GM21526 (cell line): ENCODE measurements around the gene GRM2.
A peak's percentile ranks its signal among the peaks of the same experiment; 100 is the strongest.

Experiments
- ATAC-seq: cut with Tn5 transposase; IDR thresholded peaks from one replicate; pipeline ENCODE4 v1.9.1; 2021; ENCODE audit warnings: moderate library complexity; ENCODE audit not compliant: unreplicated experiment, low FRiP score

The GRM2 gene

DNA sequence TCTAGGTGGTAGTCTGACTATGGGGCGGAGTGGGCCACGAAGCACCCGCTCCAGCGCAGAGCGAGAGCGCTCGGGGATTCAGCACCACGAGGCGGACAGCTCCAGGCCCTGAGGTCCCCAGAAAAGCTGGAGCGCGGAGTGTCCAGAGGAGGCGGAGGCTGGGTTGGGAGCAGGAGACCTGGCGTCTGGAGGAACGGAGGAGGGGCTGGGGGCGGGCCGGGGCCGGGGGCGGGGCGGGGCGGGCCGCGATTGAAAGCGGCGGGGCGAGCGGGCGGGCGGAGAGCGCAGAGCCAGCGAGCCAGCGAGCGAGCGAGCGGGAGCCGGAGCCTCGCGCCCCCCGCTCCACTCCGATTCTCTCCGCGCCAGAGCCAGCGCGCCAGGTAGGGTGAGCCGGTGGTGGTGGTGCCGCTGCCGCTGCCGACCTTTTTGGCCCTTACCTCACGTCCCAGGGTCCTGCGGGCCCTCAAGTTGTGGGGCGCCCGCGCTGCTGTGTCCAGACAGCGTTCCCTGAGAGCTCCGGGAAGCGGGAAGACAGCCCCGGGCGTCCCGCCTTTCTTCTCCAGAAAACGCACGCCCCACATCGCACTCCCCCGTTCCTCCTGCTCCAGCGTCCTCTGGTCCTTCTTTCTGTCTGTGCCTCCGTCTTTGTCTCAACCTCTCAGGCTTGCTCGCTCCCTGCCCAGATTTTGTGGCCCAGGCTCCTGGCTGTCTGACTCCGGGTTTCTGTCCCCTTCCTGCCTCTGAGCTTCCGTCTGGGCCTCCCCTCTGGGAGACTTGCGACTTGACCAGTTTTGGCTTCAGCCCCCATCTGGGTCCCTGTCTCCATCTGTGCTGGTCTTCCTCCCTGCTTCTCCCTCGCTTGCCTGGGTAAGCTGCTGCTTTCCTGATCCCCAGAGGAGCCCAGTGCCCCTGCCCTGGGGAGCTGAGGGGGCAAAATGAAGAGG, at the start of gene GRM2:
Gene GRM2, plus strand, starts transcription at position 281 of the 944 bp plus-strand sequence. CDS start 1,916 bp downstream, outside the sequence.
- ATAC-seq: no peak

DNA sequence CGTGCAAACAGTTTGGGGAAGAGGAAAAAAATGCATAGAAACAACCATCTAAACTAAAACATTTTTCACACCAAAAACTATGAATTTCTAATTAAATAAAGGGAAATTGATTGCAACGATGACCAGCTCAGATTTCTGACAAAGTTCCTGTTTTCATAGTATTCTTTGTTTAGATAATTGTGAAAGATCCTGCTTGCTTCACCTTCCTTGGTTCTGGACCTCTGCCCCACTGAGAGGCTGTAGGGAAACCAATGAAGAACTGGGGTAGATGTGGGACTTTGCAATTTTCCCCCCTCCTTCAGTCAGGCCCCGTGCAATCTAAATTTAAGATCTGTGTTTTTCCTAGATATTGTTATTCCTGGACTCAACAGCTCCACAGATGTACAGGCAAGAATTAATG, 49.6 kb upstream of the GRM2 start:
- ATAC-seq: no peak

DNA sequence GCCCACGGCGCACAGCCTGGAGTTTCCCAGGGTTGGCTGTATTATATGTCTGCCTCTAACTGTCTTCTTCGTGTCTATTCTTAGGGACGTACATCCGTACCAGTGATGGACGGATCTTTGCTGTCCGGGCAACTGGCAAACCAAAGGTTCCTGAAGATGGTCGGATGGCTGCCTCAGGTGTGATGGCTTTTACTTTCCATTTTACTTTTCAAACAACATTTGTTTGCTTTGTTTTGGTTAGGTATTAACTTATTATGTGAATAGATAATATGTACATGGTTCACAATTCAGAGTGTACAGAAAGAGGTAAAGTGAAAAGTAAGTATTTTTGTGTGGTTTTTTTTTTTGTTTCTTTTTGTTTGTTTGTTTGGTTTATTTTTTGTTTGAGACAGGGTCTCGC, 46.9 kb upstream of the GRM2 start:
- no peak for ATAC-seq

DNA sequence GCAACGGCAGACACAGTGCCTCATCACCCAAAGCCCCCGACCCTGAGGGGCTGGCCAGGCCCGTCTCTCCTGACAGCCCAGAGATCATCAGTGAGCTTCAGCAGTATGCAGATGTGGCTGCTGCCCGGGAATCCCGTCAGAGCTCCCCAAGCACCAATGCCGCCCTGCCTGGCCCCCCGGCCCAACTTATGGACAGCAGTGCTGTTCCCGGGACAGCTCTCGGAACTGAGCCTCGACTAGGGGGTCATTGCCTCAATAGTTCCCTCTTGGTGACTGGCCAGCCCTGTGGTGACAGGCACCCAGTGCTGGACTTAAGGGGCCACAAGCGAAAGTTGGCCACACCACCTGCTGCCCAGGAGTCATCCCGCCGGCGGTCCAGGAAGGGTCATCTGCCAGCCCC, 44.4 kb upstream of the GRM2 start:
- ATAC-seq: no peak

DNA sequence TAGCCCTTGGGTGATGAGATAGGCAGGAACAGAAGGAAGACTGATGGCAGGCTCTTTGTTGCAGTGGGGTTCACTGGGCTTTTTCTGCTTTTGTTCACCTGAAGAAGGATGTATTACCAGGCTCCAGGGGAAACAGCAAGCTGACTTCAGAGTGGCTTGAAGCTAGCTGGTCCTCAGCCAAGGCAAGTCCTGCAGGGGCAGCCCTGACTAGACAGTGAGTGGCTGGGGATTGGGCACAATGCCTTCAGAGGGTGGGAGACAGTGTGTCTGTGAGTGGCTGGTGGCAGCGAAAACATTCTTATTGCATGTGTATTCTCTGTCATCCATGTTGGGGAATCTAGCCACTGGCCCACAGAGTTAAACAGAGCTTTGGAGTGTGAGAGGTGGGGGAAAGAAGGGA, 38.1 kb upstream of the GRM2 start:
- no peak for ATAC-seq

DNA sequence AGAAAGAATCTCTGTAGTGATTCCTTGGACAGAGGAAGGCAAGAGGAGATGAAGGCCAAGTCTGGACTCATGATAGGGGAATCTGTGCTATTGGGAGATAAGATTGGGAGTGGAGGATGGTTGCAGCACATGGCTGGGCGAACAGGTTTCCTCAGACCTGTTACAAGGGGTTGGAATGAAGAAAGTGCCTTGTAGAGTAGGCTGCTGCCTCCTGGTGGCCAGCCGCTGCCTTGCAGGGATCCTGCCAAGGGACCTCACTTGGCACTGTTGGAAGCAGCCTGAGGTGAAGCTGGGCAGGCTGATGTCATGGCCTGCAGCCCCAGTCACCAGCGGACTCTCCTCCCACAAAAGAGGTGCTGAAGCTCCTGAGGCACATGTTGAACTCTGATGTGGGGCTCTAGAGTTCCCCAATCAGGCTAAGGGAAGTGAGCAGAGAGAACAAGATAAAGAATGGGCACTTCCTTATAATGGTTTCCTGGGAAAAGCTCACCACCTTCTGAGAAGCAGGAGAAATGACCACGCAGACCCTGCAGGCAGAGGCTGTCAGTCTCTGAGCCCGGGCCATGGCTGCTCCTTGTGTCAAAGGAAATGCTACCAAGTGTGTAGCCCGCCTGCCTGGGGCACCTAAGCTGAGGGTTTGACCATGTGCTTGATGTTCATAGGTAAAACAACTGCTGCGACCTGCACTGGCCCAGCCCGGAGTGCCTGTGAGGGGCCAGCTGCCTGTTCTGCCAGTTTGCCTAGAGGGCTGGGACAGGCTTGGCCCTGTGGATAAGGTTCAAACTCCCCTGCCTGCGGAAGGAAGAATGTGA, 37.4 kb upstream of the GRM2 start:
- peak; percentile 31 for ATAC-seq

DNA sequence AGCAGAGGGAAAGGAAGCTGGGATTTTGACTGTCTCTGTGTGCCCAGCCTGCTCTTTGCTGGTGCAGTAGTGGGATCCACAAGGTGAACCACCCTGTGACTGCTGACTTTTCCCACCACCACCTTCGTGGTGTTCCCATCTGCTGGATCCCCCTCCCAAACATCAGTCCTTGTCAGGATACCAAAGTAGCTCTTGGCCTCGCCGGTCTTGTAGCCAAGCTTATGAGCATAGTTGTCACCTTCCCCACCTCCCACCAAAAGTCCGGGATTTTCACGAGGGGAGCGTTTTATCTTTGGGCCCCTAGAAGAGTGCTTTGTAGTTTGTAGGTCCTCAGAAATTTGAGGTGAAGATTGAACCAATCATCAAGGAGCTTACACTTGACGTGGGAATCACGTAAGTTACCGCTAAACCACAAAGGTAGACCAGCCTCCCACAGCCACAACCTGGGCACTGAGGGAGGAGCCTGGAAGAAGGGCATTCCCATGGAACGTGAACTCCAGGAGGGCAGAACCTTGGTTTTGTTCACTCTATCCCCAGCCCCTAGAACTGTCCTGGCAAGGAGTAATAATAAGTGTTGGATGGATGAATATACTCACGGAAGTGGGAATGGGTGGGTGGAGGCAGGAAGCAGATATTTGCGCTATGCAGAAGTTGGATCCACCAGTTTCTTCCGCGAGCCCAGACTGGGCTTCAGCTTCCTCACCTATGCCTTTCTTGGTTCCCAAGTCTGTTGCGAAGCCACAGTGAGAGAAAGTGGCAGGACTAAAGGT, 36.6 kb upstream of the GRM2 start:
- ATAC-seq: no peak

DNA sequence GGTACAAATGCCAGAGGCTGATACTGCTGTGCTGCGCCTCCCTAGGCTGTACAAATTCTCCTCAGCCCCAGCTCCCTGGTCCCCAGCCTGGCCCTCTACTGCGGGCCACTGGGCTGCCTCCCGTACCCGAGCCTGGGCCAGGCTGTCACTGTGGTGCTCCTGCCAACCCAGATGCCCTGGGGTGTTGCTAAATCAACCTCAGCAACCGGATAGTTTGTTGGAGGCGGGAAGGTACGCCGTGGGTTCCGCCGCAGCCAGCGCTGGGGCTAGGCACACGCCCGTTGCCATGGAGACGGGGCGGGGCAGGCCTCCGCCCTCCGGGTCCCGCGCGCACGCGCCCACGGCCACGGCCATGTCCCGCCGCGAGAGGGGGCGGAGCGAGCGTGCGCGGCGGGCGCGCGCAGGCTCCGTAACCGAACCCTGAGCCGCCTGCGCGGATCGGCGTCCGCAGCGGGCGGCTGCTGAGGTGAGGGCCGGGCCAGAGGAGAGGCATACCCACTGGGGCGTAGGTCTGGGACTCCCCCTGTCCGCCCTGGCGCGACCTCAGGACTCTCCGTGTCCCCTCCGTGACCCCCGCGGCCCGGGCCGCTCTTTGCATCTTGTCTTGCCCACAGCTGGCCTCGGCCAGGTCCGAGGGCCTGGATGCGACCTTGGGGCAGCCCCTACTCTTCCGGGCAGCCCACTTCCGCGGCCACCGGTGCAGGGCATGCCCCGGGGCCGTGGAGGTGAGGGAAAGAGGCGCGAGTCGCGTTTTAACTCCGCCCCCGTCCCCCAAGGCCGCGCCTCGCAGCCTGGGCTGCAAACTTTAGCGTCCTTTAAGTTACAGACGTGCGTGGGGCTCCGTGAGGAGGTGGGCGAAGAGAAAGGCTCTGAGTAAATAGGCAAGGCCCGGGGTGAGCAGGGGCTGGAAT, 35.8 kb upstream of the GRM2 start, which contains the start of gene TEX264:
Gene TEX264, plus strand, starts transcription at position 430 of the 911 bp plus-strand sequence. CDS start 3,053 bp downstream, outside the sequence.
- ATAC-seq: peak; percentile 64

DNA sequence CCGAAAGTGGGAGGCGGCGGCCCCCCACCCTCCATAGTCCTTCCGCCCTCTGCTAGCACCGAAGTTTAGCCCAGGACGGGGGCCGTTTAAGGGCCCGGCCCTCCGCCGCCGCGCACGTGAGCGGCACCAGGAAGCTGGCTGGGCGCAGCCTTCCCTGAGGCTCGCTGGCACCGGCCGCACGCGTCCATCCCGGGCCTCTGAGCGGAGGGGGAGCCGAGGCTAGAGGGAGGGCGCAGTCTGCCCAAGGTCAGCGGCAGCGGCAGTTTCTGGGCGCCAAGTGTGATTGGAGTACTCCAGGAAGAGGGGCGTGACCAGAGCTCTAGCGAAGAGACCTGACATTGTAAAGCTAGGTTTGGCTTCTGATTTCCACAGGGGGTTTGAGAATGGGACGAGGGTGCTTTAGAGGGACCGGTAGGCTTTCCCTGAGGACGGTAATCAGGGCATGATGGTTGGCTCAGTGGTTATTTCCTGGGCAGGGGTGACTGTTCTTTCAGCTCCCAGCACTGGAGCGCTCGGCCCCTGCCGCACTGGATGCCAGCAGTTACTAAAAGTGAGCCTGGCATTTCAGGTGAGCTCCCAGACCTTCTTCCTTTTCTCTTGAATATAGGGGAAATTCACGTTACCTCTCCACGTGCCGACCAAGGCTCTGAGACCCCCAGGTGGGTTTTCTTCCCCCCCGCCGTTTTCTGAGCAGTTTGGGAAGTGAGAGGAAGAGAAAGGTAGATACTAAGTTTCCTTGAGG, 35.0 kb upstream of the GRM2 start:
- peak; percentile 44 for ATAC-seq

DNA sequence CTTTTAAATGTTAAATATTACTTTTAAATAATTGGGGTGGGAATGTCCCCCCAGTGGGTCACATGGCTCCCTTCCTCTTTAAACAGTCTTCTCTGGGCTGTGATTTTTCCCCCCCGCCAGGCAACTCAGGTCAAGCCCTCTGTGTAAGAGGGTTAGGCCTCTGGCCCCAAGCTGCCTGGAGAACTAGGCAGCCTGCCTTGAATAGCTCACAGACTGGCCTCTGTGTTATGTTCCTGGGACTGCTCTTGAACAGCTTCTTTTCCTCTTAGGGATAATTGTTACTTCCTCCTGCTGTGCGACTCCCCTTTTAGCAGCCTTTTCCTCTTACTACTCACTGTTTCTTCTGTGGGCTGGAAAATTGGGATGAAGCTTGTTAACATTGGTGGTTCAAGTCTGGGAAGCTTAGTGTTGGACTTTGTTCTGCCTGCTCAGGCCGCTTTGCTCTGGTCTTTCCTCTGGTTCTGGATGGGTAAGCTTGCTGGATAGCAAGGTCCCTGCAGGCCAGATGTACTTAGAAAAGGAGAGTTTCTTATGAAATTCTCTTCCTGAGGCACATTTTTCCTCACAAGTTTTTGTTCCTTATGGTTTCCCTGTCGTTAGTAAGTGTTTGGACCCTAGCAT, 33.6 kb upstream of the GRM2 start:
- ATAC-seq: no peak

DNA sequence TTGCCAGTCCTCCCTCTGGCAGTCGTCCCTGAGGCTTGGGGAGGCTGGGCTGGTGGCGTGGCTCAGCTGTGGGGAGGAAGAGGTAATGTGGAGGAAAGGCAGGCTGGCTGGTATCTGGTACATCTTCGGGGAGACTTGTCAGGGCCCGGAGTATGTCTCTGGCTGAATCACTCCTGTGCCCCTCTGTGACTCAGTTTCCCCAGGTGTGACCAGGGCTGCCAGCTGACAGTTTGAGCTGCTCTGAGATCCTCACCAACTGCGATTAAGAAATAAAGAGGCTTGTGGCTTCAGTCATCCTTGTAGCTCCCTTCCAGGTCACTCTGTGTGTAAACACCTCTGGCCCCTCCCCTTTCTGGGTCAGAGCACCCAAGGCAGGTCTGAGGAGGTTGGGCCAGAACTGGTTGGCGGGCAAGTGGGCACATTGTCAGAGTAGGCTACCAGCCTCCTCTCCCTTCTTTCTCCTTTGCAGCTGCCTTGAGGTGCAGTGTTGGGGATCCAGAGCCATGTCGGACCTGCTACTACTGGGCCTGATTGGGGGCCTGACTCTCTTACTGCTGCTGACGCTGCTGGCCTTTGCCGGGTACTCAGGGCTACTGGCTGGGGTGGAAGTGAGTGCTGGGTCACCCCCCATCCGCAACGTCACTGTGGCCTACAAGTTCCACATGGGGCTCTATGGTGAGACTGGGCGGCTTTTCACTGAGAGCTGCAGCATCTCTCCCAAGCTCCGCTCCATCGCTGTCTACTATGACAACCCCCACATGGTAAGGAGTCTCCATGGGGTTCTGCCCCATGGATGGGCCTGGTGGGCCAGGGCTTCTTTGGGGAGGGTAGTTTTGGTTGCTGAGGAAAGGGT, 32.8 kb upstream of the GRM2 start:
- no peak for ATAC-seq

DNA sequence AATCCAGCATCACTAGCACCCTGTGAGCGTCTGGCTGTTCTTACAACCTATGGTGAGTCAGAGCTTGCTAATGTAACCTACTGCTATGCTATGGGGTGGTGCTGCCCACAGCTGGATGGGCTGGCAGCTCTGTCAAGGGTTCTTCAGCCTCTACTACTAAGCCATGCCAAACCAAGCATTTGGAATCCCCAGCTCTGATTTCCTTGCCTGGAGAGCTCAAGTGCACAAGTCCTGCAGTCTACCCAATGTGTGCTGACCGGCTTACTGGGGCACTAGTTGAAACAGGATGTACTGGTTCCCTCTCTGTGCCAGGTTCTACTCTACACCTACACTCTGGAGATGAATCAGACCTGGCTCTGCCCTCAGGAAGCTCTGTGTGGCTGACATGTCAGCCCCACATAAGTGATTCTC, 31.7 kb upstream of the GRM2 start:
- ATAC-seq: no peak

DNA sequence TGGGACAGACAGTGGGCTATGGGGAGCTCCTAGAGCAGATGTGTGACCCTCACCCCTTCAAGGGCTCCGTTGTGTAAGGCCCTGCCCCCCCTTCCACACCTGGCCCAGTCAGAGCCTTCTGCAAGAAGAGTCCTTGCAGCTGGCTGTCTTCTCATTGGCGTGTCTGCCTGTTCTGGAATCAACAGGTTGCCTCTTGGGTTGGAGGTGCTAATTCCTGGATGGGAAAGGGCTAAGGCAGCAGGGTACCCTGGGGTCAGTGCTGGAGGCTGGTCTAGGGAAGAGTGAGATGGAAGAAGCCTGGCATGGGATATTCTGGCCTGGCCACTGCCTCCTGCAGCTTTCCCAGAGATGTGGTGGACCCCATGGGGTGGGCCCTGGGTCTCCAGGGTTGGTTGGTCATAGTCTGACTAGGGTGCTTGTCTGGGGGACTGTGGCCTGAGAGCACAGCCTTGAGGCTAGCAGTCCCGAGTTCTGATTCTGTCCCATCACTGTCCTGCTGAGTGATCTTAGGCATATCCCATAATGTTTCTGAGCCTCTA, 30.7 kb upstream of the GRM2 start:
- ATAC-seq: no peak

DNA sequence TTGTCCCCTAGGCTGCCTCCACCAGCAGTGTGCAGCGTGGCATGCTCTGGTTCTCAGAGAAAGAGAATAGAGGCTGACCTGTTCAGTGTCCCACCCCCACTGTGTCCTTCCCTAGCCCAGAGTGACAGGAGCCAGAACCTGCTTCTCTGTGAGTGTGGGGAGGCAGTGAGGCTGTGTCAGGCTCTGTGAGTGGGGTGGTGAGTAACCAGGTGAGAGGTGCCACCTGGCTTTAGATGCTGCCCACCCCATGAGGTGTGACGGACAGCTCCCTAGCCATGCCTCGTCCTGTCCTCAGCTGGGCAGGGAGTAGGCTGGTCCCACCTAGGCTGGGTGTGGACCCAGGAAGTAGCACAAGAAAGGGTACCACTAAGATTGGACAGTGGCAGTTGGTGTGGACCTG, 29.5 kb upstream of the GRM2 start:
- no peak for ATAC-seq

DNA sequence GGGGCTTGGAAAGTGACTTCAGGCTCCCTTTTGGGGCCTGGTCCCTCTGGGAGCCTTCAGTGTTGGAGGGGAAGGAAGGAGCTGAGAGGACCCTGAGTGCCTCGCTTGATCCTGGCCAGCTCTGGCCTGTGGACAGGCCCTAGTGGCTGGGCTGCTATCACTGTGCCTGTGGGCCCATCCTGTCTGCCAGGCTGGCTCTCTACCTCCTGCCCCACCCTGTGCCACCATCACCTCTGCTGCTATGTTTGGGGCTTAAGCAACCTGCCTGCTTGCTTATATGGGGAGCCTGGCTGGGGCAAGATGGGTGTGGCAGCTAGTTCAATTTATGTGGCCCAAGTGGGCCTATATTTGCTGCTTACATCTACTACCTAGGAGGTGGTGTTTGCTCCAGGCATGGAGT, 28.7 kb upstream of the GRM2 start:
- no peak for ATAC-seq

DNA sequence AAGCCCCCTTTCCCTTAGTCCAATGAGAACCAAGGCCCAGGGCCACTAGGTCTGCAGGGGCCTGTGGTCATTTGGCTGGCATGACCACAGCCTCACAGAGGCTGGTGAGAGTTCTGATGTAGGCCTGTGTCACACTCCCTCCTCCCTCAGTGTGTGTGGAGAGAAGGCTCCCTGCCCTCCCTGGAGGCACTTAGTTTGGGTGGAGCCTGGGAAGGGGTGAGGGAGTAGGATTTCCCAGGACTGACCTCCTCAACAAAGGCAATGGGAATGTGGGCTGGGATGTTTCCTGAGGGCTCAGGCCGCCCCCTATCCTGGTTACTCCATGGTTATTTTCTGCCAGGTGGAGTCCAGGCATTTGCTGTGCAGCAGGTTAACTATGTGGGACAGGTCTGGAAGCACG, 28.2 kb upstream of the GRM2 start:
- ATAC-seq: no peak

DNA sequence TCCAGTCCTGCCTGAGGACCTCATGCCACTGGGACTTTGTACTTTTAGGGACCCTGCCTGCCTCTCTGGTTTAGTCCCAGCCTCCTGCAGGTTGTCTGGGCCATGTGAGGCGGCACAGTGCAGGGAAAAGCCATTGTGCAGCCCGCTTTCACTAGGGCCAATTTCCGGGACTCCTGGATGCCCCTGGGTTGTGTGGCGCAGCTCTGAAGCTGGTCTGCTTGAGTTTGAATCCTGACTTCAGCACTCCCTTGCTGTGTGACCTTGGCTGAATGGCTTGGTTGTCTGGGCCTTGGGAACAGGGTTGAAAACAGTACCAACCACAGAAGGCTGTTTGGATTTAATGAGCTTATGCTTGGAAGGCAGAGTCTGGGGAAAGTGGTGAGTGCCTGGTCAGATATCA, 27.6 kb upstream of the GRM2 start:
- ATAC-seq: no peak
